Hindlimb muscle (tissue), 1 donor: ENCODE results near the gene MTUS2. TPM values are rescaled to one million over a fixed set of nuclear protein-coding genes. Genes with fewer than 3 reads are reported as not detected.
"Not testable (repeated sequence)": the region's sequence is repeated elsewhere in the genome, so short reads cannot be mapped to it uniquely, and the experiment has no call there.

ENCODE experiments used
- DNase-seq: peaks from one replicate; pipeline ENCODE4 v3.0.0-alpha.2; 2013
- polyA plus RNA-seq: library from polyadenylated mRNA; unstranded; fragments of 120-200 nt; gene quantifications from one replicate; pipeline ENCODE4 v1.2.1, GENCODE V29; 2013; ENCODE audit not compliant: insufficient read length

Gene MTUS2
- polyA plus RNA-seq, 1 donor = 24.3 TPM

DNA sequence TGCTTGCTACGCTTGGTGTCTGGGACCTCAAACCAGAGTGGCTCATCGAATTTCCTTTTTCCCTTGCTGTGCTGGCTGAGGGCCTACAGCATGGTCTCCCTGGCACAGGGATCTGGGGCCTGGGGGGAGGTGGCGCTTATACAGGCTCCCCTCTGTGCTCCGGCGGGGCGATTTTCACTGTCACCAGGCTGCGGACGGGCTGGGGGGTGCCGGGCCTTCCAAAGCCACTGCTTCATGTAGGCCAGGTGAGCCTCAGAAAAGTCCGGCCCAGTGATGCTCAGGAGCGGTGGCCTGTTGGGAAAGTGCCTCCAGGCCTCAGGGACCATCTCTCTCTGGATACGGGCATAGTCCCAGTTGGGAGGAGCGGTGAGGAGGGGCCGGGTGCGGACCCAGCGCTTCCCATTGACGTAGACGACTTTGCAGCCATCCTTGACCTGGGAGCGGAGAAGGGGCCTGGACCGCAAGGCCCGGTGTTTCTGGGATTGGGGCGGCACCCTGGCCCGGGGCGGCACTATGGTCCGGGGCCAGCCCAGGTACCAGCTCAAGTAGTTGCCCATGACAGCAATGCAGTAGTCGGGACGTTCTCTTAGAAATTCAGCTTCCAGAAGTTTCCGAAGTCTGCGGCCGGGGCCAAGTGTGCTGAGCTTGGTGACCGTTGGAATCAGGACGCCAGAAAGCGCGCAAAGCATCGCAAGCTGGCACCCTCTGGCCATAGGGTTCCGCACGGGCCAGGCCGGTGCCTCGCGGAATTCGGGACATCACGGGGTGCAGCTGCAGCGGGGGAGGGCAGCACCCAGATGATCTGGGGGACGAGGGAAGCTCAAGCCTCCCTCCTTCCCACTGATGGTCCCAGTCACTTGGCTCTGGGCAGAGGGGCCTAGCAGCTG is 519.5 kb downstream of the MTUS2 start:
- no peak for DNase-seq

- not testable (repeated sequence) for DNase-seq
These were observed 525.9 kb downstream of the MTUS2 start for GRCh38 chr13:29345860-29346582.

GRCh38 chr13:29355029-29355428 is 534.9 kb downstream of the MTUS2 start:
- DNase-seq = no peak

- no peak for DNase-seq
These were observed 539.0 kb downstream of the MTUS2 start for GRCh38 chr13:29359181-29359580.

GRCh38 chr13:29361716-29362115 is 541.6 kb downstream of the MTUS2 start:
- DNase-seq = no peak

GRCh38 chr13:29362849-29363604 is 542.9 kb downstream of the MTUS2 start:
- DNase-seq = peak; percentile 35

GRCh38 chr13:29369060-29369743 is 549.1 kb downstream of the MTUS2 start:
- peak; percentile 21 for DNase-seq

DNA sequence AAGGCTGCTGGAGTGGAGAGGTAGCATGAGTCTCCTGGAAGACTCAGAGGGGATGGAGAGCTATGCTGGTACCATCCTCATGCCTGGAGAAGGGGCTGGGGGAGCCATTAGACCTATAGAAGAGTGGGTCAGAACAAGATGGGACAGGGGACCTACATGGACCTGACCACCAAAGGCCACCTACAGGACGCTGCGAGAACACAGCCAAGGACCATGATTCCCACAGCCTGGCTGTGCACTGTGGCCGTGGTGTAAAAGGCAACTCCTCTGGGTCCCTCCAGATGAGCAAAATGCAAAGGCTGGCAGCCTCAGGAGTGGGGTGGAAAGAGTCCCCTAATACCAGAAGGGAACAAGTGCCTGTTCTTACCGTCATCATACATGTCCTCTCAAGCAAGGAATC is 559.1 kb downstream of the MTUS2 start:
- no peak for DNase-seq

DNA sequence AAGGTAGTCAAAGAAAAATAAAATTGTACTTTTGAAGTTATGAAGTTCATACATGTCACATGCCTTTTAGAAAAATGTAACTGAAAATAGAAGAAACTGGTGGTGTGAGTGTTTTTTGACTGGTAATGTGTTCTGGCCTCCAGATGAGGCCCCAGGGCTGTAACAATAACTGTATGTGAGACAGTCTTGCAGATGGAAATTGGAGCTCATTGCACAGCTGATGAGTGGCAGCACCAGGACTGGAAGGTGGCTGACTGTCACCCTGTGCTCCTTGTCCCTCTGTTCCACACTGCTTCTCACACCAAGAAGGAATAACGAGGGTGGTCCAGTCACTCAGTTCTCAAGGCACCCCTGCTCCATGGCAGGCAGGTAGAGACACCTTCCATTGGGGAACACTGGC is 559.7 kb downstream of the MTUS2 start:
- no peak for DNase-seq

DNA sequence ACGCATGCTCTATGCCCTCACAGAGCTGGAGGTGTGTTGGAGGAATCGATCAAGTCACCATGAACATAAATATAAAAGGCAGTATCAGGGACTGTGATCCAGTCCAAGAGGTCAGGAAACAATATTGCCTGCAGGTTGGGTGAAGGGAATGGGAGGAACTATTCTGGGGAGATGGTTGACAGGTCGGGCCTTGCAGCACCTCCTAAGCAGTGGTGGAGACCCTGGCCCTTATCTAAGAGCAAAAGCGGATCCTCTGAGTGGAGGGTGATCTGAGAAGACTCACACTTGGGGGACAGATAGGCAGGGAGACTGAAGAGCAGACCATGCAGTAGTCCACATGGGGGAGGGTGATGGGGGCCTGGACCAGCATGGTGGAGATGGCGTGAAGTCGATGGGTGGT is 561.9 kb downstream of the MTUS2 start:
- DNase-seq = no peak

DNA sequence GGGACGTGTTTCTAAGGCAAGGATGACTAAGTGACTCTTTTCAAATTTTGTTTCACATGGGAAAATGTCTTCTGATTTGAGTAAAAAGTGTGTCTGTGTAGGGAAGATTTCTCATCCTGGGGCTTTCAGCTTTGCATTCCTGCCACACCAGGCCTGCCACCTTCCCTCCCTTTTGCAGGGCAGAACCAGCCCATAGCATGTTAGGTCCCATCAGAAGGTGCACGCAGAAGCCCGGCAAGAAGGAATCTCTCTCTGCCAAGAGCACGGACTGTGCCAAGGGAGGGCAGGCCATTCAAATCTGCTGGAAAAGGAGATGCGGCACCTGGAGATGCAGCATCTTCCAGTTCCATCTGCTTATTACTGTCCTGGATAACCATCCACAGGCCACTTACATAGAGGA is 563.3 kb downstream of the MTUS2 start:
- DNase-seq = no peak

- DNase-seq = no peak
These were observed 564.3 kb downstream of the MTUS2 start for GRCh38 chr13:29384466-29384865.

DNA sequence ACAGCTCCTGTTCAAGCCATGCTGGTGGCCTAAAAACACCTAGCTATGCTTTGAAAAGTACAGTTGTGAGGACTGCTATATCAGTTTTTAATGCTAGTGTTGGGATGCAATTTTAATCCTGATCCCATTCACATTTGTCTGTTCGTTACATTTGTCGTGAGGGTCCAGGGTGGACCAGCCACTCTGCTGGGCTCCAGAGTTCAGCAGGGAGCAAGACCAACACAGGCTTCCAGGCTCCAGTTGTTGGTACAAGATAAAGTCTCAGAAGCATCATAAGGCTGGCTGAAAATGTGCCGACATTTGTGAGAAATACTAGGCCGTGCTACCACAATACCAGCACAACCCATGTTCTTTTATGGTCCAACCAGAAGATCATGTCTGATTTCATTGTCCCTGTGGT is 564.7 kb downstream of the MTUS2 start:
- DNase-seq = no peak

GRCh38 chr13:29386246-29386645 is 566.1 kb downstream of the MTUS2 start:
- no peak for DNase-seq

- DNase-seq = not testable (repeated sequence)
These were observed 570.5 kb downstream of the MTUS2 start for GRCh38 chr13:29390598-29390997.

DNA sequence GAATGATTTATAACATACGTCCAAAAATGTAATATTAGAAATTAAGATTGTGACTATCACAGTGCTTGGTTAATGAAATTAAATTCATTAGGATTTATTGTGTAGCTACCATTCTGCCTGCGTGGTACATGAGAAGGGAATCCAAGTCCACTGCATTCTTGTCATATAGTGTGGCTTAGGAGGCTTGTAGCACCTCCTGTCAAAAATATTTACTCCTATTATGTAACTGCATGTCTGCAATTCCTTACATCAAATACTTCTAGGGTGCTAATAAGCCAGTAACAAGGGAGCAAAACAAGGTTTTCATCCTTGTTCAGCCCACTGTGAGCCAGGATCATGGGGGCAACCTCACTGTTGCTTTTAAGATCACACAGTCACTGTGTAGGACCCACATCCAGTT is 576.3 kb downstream of the MTUS2 start:
- no peak for DNase-seq

DNA sequence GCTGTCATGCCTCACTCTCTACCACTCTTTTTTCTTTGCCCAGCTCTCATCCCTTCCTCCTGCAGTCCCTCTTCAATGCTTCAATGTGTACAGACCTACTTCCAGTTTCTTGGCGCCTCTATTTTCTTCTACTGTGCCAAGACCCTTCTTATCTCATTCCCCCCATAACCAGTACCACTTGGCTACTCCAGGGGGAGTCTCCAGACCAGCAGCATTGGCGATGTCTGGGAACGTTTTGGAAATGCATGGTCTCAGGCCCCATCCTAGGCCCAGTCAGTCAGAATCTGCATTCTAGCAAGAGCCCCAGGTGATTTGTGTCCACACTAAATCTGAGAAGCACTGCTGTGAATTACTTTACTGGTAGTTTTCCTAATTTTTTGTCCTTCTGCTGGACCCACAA is 577.1 kb downstream of the MTUS2 start:
- no peak for DNase-seq

DNA sequence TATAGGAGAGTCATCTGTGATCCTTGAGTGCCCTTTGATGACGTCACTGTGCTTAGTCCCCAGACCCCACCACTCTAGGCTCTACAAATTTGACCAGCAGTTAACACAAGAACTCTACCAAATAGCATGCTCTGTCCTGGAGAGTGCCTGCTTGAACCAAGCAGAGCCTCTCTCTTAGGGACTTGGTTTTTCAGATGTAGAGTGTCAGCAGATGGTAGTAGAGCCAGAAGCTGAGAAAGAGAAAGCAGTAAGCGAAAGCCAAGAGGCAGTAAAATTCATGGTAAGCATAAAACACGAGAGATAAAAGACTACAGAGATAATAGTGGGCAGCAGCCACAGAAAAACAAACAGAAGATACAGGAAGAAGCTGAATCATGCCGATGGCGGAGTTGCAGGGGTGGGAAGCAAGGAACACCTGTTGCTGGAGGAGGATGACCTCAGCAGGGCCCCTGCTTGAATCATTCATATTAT is 582.1 kb downstream of the MTUS2 start:
- no peak for DNase-seq

DNA sequence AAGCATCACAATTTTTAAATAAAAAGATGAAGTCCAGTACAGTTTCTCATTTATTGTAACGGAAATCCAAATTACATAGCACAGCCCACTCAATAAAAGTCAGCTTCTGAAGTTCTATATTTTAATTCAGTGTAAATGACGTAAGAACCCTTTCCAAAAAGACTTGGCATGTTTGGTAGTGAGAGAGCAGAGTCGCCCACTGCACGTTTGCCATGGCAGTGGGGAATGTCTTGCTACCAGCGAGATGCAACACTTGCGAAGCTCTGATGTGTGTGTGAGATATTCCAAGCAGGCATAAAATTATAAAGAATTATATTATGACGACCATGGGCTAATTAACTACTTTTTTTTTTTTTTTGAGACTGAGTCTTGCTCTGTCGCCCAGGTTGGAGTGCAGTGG is 585.3 kb downstream of the MTUS2 start:
- DNase-seq = no peak

- no peak for DNase-seq
These were observed 591.3 kb downstream of the MTUS2 start for GRCh38 chr13:29411481-29411880.

- no peak for DNase-seq
These were observed 597.9 kb downstream of the MTUS2 start for GRCh38 chr13:29418026-29418425.

DNA sequence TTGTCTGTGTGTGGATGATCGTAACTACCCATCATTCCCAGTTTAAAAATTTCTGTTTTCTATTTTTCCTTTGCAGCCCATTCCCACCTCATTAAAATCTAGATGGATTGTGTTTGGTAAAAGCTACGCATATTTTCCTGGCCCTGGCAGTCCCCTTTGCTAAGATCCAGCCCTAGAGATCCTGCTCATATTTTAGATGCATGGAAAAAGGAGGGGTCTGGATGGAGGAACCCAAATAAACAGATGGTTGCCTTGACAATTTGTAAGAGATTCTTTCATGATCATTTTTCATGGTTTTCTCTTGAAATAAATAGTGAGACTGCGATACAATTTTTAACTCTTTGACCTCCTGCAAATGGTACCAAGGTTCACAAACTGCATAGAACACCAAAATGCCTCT is 601.0 kb downstream of the MTUS2 start:
- DNase-seq = peak; percentile 55
